DLD1 (cell line): ENCODE data around the gene RASSF6.
"Not testable (repeated sequence)": the region's sequence is repeated elsewhere in the genome, so short reads cannot be mapped to it uniquely, and the experiment has no call there.

ENCODE experiments used
- in situ Hi-C: cut with HindIII; loops from 2 replicates; pipeline ENCODE4 v1.10.0; 2017; ENCODE audit warnings: low sequenced_read_pairs

RASSF6 gene

DNA sequence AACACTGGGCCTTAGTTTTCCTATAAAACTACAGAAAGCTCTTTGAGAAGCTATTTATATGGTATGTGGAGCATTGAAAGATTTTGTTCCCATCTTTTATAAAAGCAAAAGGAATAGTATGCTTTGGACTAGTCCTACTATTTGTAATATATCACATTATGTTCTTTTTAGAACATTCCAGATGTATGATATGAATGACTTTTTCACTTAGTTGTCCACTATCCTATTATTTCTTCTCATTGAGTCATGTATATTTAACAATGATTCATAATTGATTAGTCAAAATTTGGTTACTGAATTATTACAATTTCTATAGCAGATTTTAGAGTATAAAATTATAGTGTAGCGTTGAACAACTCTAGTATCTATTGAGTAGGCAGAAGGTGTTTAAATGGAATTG lies 34.2 kb downstream of the RASSF6 start:
- in situ Hi-C loops = no loop called here

DNA sequence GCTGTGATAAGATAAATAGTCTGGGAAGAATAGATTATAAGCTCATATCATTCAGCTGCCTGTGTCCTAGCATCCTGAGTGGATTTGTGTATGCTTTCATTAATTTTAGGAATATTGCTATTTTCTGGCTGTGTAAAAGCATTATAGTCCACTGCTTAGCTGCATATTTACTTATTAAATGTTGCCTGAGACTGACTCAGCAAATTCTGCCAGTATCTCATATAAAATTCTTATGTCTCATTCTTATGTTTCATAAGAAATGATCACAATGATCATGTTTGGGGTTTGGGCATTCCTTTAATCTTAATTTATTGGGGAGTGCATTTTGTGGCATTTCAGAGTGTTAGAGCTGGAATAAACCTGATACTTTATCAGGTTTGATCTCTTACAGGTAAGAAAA lies 34.9 kb downstream of the RASSF6 start:
- in situ Hi-C loops = no loop called here

DNA sequence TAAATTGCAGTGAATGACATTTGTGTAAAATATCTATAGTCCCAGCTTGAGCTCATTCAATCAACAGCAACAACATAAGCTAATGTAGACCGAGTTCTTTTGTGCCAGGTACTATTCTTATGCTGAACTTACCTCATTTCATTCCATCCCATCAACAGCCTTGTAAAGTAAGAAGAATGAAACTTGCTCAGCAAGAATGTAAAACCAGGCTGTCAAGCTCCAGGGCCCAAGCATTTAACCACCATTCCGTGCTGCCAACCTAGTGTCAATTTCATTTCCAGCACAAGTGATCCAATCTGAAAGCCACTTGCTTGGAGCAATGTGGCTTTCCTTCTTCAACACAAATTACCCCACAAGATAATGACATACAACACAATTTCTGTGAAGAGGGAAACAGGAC lies 36.6 kb downstream of the RASSF6 start:
- in situ Hi-C loops = no loop called here

DNA sequence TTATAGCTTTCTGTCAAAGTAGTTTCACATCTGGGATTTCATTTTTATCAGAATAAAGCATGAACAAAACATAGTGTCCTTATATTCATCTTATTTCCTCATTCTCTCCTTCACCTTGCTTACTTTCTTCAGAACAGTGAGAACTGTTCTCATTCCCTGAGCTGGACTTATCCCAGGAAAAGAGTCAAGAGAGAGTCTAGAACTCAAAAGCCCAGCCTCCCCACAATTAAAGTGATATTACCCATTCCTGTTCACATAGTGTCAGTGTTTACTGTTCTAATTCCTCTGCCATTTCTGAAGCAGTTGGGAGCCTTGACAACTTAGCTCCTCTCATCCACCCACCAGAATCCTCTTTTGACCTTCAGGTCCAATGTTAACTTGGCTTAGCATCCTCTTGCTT lies 42.9 kb downstream of the RASSF6 start:
- in situ Hi-C loops = no loop called here

DNA sequence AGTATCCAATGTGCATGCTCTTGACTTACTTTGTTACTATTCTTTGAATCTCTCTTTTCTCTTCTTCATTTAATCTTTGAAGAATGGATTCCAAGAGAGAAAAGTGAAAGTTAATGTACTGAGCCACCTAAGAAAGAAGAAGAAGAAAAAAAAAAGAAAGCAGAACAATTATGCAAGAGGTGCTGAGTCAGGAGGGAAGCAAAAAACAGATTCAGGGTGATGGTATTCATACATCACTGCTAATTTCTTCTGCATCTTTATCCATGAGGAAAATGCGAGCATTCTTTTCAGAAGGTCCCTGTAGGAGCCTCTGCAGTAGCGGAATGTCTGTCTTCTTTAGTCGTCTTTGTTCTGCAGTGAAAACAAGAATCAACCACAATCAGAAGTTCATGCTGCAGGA lies 43.9 kb downstream of the RASSF6 start:
- in situ Hi-C loops = no loop called here

DNA sequence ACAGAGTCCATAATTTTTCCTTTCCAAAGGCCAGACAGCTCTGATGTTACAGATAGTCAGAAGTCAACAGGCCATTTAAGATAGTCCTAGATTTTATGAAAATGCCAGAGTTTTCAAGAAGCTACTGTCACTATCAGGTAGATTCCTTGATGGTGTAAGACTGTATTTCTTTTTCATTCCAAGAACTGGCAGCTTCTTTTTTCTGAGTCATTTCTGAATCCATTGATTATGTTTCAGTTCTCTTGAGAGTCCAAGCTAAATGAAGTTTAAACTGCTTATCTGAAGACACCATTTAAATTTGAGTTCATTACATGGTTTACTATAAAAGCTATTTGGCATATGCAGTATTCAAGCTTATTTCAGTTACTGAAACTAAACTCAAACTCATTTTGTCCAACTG lies 44.6 kb downstream of the RASSF6 start:
- in situ Hi-C loops = no loop called here

DNA sequence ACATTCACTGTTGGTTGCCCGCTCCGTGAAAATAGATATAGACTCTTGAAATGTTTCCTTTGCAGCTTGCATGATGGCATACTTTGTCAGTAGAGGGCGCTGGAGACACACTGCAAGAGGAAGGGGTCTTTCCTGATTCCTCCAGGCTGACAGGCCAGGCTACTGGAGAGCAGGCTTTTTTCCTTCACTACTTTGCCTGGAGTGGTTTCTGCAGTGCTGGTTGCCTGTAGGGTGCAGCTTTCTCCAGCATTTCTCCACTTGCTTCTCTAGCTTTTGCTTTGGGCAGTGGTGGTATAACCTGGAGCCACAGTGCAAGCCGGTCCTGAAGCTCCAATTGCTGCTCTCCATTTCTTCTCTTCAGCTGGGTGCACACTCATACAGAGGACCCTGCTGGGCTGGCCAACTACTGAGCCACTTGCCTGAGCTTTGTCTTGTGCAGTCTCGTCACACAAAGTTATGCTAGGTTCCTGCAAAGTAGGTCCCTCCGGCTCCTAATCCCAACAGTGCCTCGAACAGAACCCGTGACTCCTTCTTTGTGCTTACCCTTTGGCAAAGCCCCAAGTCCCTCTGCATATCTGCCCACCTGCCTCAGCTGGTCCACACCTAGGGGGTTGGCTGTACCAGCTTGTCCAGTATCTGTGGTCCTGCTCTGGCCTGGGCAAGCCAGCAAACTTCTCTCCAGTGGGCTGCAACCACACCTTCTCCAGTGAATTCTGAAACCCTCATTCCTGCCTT lies 46.3 kb downstream of the RASSF6 start:
- in situ Hi-C loops = no loop called here

DNA sequence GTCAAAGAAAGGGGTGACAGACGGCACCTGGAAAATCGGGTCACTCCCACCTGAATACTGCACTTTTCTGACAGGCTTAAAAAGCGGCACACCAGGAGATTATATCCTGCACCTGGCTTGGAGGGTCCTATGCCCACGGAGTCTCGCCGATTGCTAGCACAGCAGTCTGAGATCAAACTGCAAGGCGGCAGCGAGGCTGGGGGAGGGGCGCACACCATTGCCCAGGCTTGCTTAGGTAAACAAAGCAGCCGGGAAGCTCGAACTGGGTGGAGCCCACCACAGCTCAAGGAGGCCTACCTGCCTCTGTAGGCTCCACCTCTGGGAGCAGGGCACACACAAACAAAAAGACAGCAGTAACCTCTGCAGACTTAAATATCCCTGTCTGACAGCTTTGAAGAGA lies 69.4 kb downstream of the RASSF6 start:
- in situ Hi-C loops = not testable (repeated sequence)

DNA sequence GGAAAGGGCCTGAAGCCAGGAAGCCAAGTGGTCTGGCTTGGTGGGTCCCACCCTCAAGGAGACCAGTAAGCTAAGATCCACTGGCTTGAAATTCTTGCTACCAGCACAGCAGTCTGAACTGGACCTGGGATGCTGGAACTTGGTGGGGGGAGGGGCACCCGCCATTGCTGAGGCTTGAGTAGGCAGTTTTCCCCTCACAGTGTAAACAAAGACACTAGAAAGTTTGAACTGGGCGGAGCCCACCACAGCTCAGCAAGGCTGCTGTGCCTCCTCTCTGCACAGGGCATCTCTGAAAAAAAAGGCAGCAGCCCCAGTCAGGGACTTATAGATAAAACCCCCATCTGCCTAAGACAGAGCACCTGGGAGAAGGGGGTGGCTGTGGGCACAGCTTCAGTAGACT lies 75.6 kb downstream of the RASSF6 start:
- in situ Hi-C loops = no loop called here

DNA sequence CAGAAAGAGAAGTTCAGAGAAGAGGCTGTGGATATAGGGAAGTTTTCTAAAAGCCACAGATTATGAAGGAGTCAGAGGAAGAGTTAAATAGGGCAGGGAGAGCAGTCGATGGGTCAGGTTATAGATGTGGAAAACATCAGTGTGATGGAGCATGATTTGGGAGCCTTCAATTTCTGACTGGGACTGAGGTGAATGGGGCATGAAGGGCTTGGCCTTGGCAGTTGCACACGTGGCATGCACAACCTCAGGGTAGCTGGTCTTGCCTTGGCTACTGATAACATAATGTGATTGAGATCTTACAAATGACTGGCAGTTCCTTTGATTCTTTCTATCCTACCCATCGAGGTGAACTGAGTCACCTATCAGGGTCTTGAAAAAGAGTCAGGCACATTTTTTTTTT lies 79.0 kb downstream of the RASSF6 start:
- in situ Hi-C loops = no loop called here

DNA sequence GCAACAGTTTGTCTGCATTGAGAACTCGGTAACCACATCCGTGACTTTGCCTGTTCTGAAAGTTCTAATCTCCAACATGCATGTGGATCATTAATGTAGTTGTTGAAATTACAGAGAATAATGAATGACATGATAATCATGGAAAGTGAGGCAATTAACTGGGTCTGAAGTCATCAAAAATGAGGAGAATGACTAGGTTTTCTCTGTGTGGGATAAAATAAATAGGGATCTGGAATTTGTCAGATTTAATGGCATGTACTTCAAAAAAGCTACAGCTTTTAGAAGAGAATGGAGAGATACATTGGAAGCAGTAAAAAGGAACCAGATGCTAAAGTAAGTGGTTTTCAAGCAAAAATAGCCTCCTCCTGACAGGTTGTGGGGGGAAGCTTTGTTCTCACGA lies 79.4 kb downstream of the RASSF6 start:
- in situ Hi-C loops = no loop called here

DNA sequence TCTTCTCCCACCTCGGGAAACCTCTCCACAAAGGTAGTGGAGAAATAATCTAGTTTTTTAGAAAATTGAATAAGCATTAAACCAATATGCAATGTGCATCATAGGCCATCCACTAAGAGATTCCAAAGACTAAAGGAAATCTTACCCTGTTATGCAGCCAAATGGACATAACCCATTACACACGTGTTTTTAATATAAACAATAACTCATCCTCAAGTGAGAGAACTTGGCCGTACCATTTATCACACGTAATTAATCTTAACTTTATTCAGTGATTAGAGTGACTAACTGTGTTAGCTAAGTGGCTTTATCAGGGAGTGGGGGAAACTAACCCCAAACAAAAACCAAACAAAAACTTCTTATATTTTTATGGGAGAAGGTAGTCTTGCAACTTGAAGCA lies 80.8 kb downstream of the RASSF6 start:
- in situ Hi-C loops = no loop called here

DNA sequence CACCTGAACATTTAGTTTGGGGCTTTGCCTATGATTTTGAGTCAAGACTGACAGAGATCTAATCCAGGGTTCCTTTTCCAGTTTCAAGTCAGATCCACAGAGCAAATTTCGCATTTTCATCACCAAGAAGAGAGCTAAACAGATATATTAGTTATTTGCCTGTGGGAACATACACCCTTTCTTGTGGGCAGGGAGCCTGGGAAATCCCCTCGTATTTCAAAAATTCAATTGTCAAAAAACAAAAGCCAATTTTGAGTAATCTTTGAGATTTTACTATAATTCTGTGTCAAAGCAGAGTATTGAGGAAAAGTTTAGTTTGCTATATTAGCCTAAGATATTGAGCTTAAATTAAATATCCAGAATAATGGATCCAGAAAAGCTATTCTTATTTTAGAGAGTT lies 82.1 kb downstream of the RASSF6 start:
- in situ Hi-C loops = no loop called here

DNA sequence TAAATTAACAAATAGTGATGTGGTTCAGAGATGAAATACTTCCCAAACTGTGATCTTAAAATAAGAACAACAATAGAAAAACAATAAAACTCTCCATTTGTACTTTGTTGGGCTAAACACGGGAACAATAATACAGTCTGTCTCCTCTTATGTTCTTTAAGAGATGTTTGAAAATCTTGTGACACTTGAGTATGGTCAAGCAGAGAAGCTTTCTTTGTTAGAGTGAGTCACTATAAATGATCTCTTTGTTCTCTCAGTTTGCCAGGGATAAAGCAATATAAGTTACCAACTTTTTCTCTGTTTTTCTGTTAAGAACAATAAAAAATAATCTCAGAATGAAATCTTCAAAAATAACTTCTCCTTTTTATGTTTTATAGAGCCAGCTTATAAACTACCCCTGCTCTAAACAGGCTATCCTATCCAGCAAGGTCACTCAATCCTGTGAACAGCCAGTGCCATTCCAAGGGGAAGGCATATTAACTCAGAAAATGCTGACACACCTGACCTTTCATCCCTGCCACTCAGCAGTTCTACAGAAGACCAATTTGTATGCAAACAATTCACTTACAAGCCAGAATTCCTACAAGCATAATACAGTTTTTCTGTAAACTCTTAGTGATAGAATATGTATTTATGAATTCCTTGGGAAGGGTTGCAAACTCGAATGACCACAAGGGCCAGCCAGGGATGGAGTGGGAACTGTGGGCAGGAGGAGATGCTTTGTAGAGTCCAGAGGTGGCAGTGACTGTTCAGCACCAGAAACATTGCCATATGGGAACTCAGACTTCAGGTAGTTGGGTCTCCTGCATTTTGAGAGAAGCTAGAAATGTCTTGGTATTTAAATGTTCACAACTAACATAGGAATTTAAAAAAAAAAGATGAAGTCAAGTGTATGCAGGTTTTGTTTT lies 86.5 kb downstream of the RASSF6 start:
- in situ Hi-C loops = no loop called here

DNA sequence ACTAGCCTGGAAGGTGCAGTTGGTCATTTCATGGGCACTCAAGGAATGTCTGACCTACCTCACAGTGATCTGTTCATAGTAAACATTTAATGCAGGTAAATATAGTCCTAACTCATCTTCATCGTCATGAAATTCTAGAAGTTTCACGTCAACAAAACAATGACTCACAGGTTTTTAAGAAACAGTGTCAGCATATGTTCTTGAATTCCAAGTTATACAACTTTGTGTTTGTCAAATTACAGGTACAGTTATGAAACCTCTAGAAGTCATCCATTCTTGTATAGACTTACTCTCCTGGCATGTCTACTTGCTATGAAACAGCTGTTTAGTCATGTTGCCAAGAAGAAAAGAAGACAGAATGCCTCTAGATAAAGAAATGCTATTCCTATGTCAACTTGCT lies 92.1 kb downstream of the RASSF6 start:
- in situ Hi-C loops = no loop called here

DNA sequence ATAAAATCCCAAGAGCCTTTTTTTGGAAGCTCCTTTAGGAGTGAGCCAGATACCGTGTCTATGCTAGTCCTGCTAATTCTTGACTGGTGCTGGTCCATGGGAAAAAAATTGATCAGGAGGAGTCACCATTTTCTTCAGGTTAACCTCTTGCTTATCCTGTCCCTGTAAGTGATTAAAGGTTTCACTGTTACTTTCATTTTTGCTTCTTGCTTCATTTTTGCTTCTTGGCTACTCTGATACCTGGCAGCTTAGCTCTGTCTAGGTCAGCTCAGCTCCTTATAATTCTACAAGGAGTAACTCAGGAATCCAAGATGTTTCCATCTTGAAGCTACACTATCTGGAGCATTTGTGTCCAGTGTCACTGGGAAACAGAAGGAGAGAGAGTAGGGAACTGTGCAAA lies 93.0 kb downstream of the RASSF6 start:
- in situ Hi-C loops = no loop called here

DNA sequence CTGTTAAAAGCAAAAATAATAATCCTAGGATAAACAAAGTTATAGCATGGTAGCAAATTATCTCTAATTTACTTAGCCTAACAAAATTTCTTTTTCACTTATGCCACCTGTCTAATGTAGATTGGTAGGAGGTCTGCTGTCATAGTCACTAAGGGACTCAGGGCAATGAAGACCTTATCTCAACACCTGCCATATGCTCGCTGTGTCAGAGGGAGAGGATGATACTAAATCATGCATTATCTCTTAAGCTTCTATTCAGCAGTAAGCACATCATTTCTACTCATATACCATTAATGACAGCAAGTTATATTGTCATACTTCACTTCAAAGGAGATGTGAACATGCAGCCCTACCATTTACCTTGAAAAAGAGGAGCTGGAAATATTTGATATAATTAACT lies 94.6 kb downstream of the RASSF6 start:
- in situ Hi-C loops = no loop called here

DNA sequence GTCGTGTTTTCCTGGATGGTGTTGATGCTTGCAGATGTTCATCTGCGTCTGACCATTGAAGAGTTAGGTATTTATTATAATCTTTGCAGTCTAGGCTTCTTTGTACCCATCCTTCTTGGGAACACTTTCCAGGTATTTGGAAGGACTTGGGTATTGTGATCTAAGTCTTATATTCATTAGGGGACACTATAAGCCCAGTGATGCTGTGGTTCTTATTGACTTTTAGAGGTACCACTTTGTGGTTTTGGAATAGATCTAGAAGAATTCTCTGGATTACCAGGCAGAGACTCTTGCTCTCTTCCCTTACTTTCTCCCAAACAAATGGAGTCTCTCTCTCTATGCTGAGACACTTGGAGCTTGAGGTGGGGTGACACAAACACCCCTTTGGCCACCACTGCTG lies 97.1 kb downstream of the RASSF6 start:
- in situ Hi-C loops = no loop called here
